ENCODE measurements around the gene MRM1. TPM values are rescaled to one million over a fixed set of nuclear protein-coding genes. Genes with fewer than 3 reads are reported as not detected.

The MRM1 gene
- total RNA-seq, 1 experiment from 2014 or later, result 10.0 TPM

GRCh38 chr17:36629252-36629847, 28.0 kb downstream of the MRM1 start:
- Mint-ChIP-seq H3K36me3 (ENCODE audit: insufficient read depth, unreplicated experiment) (no peaks in the 10 kb centered on the region), H3K4me3 (ENCODE audit: unreplicated experiment) (no peak overlapping the region), H3K27ac (ENCODE audit: low read depth, unreplicated experiment) (no peak overlapping the region), H3K4me1 (ENCODE audit: insufficient read depth, unreplicated experiment) (no peaks in the 10 kb centered on the region), H3K27me3 (ENCODE audit: insufficient read depth, unreplicated experiment) (peaks cover 34% of the 10 kb centered on the region), H3K9me3 (ENCODE audit: unreplicated experiment) (no peaks in the 10 kb centered on the region)
- TF ChIP-seq, protein P1, sequence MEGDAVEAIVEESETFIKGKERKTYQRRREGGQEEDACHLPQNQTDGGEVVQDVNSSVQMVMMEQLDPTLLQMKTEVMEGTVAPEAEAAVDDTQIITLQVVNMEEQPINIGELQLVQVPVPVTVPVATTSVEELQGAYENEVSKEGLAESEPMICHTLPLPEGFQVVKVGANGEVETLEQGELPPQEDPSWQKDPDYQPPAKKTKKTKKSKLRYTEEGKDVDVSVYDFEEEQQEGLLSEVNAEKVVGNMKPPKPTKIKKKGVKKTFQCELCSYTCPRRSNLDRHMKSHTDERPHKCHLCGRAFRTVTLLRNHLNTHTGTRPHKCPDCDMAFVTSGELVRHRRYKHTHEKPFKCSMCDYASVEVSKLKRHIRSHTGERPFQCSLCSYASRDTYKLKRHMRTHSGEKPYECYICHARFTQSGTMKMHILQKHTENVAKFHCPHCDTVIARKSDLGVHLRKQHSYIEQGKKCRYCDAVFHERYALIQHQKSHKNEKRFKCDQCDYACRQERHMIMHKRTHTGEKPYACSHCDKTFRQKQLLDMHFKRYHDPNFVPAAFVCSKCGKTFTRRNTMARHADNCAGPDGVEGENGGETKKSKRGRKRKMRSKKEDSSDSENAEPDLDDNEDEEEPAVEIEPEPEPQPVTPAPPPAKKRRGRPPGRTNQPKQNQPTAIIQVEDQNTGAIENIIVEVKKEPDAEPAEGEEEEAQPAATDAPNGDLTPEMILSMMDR (IDR thresholded peaks at IDR 0.05; ENCODE audit: unreplicated experiment), result peak; percentile 99
- no TSS peak for BruUV-seq (replicated peaks)
- peak; percentile 70 for DNase-seq (ENCODE audit: unreplicated experiment)
- CTCF ChIA-PET, result interaction anchor here (0.5 to 4.7 kb wide), 22 partner anchors 10 to 735 kb away, joined by 3 to 64 read pairs (median 4); partner anchors contain the start of gene MRM1
- POLR2A ChIA-PET, result interaction anchor here (0.9 kb wide), 1 partner anchor 418 kb away, joined by 3 read pairs; no protein-coding TSS in a partner anchor
- intact Hi-C loops (cut with micrococcal nuclease), result loop anchor here (1.0 to 5.0 kb wide), 5 partner anchors 319 to 743 kb away; partner anchors contain the start of gene AATF

- no peaks in the 10 kb centered on the region for H3K9me3 Mint-ChIP-seq (ENCODE audit: unreplicated experiment)
- no peak overlapping the region for H3K27ac Mint-ChIP-seq (ENCODE audit: low read depth, unreplicated experiment)
- no peaks in the 10 kb centered on the region for H3K36me3 Mint-ChIP-seq (ENCODE audit: insufficient read depth, unreplicated experiment)
- TF ChIP-seq, protein P1 (IDR thresholded peaks at IDR 0.05; ENCODE audit: unreplicated experiment), result no peak
- no peak overlapping the region for H3K4me3 Mint-ChIP-seq (ENCODE audit: unreplicated experiment)
- ChIA-PET POLR2A (interaction anchor here (0.9 kb wide), 1 partner anchor 417 kb away, joined by 3 read pairs; no protein-coding TSS in a partner anchor), CTCF (interaction anchor here (0.5 to 4.7 kb wide), 19 partner anchors 12 to 735 kb away, joined by 3 to 64 read pairs (median 3); partner anchors contain the start of gene MRM1)
- intact Hi-C loops (cut with micrococcal nuclease), result loop anchor here (1.0 to 5.0 kb wide), 6 partner anchors 76 to 742 kb away; partner anchors contain the start of gene AATF
- H3K4me1 Mint-ChIP-seq (ENCODE audit: insufficient read depth, unreplicated experiment), result no peaks in the 10 kb centered on the region
- no peak for DNase-seq (ENCODE audit: unreplicated experiment)
- BruUV-seq (replicated peaks), result no TSS peak
- H3K27me3 Mint-ChIP-seq (ENCODE audit: insufficient read depth, unreplicated experiment), result peaks cover 41% of the 10 kb centered on the region
Measured at GRCh38 chr17:36629970-36630502, 28.7 kb downstream of the MRM1 start.

DNA sequence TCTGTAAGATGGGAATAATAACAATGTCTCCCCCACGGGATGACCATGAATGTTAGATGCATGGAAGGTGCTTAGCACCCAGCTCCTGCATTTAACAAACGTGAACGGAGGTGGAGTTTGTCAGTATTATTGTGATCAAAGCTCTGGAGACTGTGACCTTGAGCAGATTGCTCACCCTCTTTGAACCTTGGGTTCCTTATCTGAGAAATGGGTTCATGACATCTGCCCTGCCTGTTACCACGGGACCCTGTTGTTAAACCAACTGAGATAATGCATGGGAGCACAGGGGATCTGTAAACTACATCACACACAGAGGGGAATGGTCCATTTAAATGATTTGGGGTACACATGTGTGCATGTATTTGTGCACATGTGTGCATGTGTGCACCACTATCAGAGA, 29.6 kb downstream of the MRM1 start:
- no peaks in the 10 kb centered on the region for H3K36me3 Mint-ChIP-seq (ENCODE audit: insufficient read depth, unreplicated experiment)
- DNase-seq (ENCODE audit: unreplicated experiment), result no peak
- POLR2A ChIA-PET, result no interaction called here
- CTCF ChIA-PET, result interaction anchor here (0.6 to 4.7 kb wide), 3 partner anchors 13 to 632 kb away, joined by 3 to 64 read pairs (median 5); no protein-coding TSS in a partner anchor
- H3K4me1 Mint-ChIP-seq (ENCODE audit: insufficient read depth, unreplicated experiment), result no peaks in the 10 kb centered on the region
- TF ChIP-seq, protein P1 (IDR thresholded peaks at IDR 0.05; ENCODE audit: unreplicated experiment), result no peak
- BruUV-seq (replicated peaks), result no TSS peak
- H3K27ac Mint-ChIP-seq (ENCODE audit: low read depth, unreplicated experiment), result no peak overlapping the region
- H3K27me3 Mint-ChIP-seq (ENCODE audit: insufficient read depth, unreplicated experiment), result peaks cover 48% of the 10 kb centered on the region
- no peaks in the 10 kb centered on the region for H3K9me3 Mint-ChIP-seq (ENCODE audit: unreplicated experiment)
- no peak overlapping the region for H3K4me3 Mint-ChIP-seq (ENCODE audit: unreplicated experiment)
- intact Hi-C loops (cut with micrococcal nuclease), result no loop called here

DNA sequence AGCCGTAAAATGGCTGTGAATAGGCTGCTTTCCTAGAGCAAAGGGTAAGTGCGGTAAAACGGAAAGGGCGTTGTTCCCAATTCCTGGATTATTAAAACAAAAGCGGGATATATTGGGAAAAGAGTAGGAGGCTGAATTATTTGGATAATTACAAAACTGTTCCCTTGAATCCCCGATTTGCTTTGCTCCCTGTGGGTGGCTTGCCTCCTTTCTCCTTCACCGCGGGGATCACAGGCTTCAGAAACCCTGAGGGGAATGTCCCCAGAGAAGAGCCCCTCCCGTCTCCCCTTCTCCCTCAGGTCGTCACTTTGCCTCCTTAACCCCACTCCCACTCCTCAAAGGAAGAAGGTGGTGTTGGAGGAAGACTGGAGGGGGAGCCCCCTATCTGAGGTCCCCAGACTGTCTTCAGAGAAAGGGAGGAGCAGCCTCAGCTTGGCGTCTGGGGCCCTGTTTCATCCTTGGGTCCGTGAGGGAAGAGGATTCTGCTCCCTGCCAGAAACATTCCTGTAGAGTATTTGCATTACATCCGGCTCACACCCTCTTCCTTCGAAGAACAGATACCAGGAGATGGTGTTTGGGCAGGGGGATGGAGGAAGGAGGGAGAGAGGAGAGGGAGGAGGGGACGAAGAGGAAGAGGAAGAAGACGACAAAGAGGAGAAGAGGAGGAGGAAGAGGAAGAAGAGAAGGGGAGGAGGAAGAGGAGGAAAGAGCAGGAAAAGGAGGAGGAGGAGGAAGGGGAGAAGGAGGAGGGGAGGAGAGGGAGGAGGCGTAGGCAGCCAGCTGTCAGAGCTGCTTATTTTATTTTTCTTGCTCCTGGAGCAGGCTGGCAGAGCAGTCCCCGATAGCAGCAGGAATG, 31.8 kb downstream of the MRM1 start:
- Mint-ChIP-seq H3K27ac (ENCODE audit: low read depth, unreplicated experiment) (no peak overlapping the region), H3K36me3 (ENCODE audit: insufficient read depth, unreplicated experiment) (no peaks in the 10 kb centered on the region), H3K9me3 (ENCODE audit: unreplicated experiment) (no peaks in the 10 kb centered on the region), H3K4me1 (ENCODE audit: insufficient read depth, unreplicated experiment) (no peaks in the 10 kb centered on the region), H3K4me3 (ENCODE audit: unreplicated experiment) (no peak overlapping the region), H3K27me3 (ENCODE audit: insufficient read depth, unreplicated experiment) (peaks cover 68% of the 10 kb centered on the region)
- ChIA-PET CTCF (interaction anchor here (0.7 to 3.8 kb wide), 2 partner anchors 72 to 414 kb away, joined by 3 to 16 read pairs; no protein-coding TSS in a partner anchor), POLR2A (no interaction called here)
- no peak for DNase-seq (ENCODE audit: unreplicated experiment)
- intact Hi-C loops (cut with micrococcal nuclease), result no loop called here
- TF ChIP-seq, protein P1 (IDR thresholded peaks at IDR 0.05; ENCODE audit: unreplicated experiment), result no peak
- no TSS peak for BruUV-seq (replicated peaks)

All from MCF 10A (cell line).